ENCODE data around the gene PSMG3. TPM values are rescaled to one million over a fixed set of nuclear protein-coding genes. Genes with fewer than 3 reads are reported as not detected.
A peak's percentile ranks its signal among the peaks of the same experiment; 100 is the strongest.

Gene PSMG3
- total RNA-seq, 4 donors from 2014 or later, result 33.0 to 67.5 (median 47.7) TPM

GRCh38 chr7:1554333-1555045, 15.3 kb downstream of the PSMG3 start:
- Histone ChIP-seq H3K4me1 (peaks cover 0 to 27% (median 0%) of the 10 kb centered on the region in 4 donors), H3K36me3 (peaks cover 0 to 14% (median 0%) of the 10 kb centered on the region in 3 donors), H3K4me3 (peak overlapping the region in 3 of 4 donors; percentile 32 to 56 (median 55)), H3K27ac (peak overlapping the region in 3 of 4 donors; percentile 89 to 99 (median 97)), H3K9me3 (no peaks in the 10 kb centered on the region), H3K27me3 (no peaks in the 10 kb centered on the region)
- no peak for DNase-seq
- TF ChIP-seq POLR2A (IDR thresholded peaks at IDR 0.05), result no peak
- TF ChIP-seq CTCF (IDR thresholded peaks at IDR 0.05), result no peak

- H3K9me3 ChIP-seq, result no peaks in the 10 kb centered on the region
- peaks cover 0 to 19% (median 0%) of the 10 kb centered on the region in 4 donors for H3K4me1 ChIP-seq
- TF ChIP-seq POLR2A (IDR thresholded peaks at IDR 0.05), result no peak
- no peak for TF ChIP-seq CTCF (IDR thresholded peaks at IDR 0.05)
- H3K4me3 ChIP-seq, result peak overlapping the region in 2 of 4 donors; percentile 55 to 56
- peaks cover 0 to 22% (median 0%) of the 10 kb centered on the region in 3 donors for H3K36me3 ChIP-seq
- peak overlapping the region in 1 of 4 donors; percentile 99 for H3K27ac ChIP-seq
- no peak for DNase-seq
- no peaks in the 10 kb centered on the region for H3K27me3 ChIP-seq
Observed at GRCh38 chr7:1553512-1554210, 16.2 kb downstream of the PSMG3 start.

- Histone ChIP-seq H3K9me3 (no peaks in the 10 kb centered on the region), H3K36me3 (peaks cover 0 to 32% (median 0%) of the 10 kb centered on the region in 3 donors), H3K4me3 (no peak overlapping the region), H3K27me3 (no peaks in the 10 kb centered on the region), H3K4me1 (peaks cover 0 to 13% (median 0%) of the 10 kb centered on the region in 4 donors), H3K27ac (no peak overlapping the region)
- DNase-seq, result no peak
- no peak for TF ChIP-seq CTCF (IDR thresholded peaks at IDR 0.05)
- TF ChIP-seq POLR2A (IDR thresholded peaks at IDR 0.05), result no peak
Observed at GRCh38 chr7:1552200-1552599, 17.6 kb downstream of the PSMG3 start.

GRCh38 chr7:1550846-1551155, 19.0 kb downstream of the PSMG3 start:
- no peak overlapping the region for H3K27ac ChIP-seq
- DNase-seq, result no peak
- peaks cover 0 to 9% (median 0%) of the 10 kb centered on the region in 4 donors for H3K4me1 ChIP-seq
- H3K4me3 ChIP-seq, result no peak overlapping the region
- no peaks in the 10 kb centered on the region for H3K27me3 ChIP-seq
- no peak for TF ChIP-seq CTCF (IDR thresholded peaks at IDR 0.05)
- TF ChIP-seq POLR2A (IDR thresholded peaks at IDR 0.05), result no peak
- no peaks in the 10 kb centered on the region for H3K9me3 ChIP-seq
- H3K36me3 ChIP-seq, result peaks cover 0 to 41% (median 0%) of the 10 kb centered on the region in 3 donors

- peaks cover 0 to 5% (median 0%) of the 10 kb centered on the region in 4 donors for H3K4me1 ChIP-seq
- DNase-seq, result no peak
- TF ChIP-seq POLR2A (IDR thresholded peaks at IDR 0.05) (no peak), CTCF (IDR thresholded peaks at IDR 0.05) (no peak)
- peaks cover 0 to 41% (median 0%) of the 10 kb centered on the region in 3 donors for H3K36me3 ChIP-seq
- H3K4me3 ChIP-seq, result no peak overlapping the region
- no peaks in the 10 kb centered on the region for H3K9me3 ChIP-seq
- H3K27ac ChIP-seq, result no peak overlapping the region
- no peaks in the 10 kb centered on the region for H3K27me3 ChIP-seq
Observed at GRCh38 chr7:1550005-1550845, 19.6 kb downstream of the PSMG3 start.

Data from Peyer's patch (tissue), 4 donors.